HG02642 (cell line): Measurements from ENCODE around the gene PTGFR.

Experiments used
- ATAC-seq: cut with Tn5 transposase; IDR thresholded peaks from one replicate; pipeline ENCODE4 v1.9.1; 2021; ENCODE audit warnings: mild to moderate bottlenecking; ENCODE audit not compliant: unreplicated experiment, poor library complexity

PTGFR gene

GRCh38 chr1:78577257-78578100 lies 86.7 kb downstream of the PTGFR start:
- ATAC-seq: no peak

- no peak for ATAC-seq
Measured at GRCh38 chr1:78586572-78586971, 95.8 kb downstream of the PTGFR start.

- ATAC-seq: no peak
Measured at GRCh38 chr1:78587211-78587610, 96.4 kb downstream of the PTGFR start.
